Measurements from ENCODE around the gene ARID5B.

The ARID5B gene

GRCh38 chr10:61944410-61945147 is 43.1 kb downstream of the ARID5B start:
- Mint-ChIP-seq H3K27ac (peak overlapping the region; percentile 91), H3K4me3 (peak overlapping the region; percentile 48 to 67), H3K27me3 (no peaks in the 10 kb centered on the region), H3K4me1 (peaks cover 22 to 43% of the 10 kb centered on the region in 2 donors), H3K36me3 (peaks cover 41 to 72% of the 10 kb centered on the region in 2 donors), H3K9me3 (no peaks in the 10 kb centered on the region)
- DNase-seq (no peak), ATAC-seq (replicated peaks) (no peak)

- DNase-seq (no peak), ATAC-seq (replicated peaks) (no peak)
- H3K27me3 Mint-ChIP-seq: no peaks in the 10 kb centered on the region
- no peak overlapping the region for H3K27ac Mint-ChIP-seq
- H3K9me3 Mint-ChIP-seq: no peaks in the 10 kb centered on the region
- H3K4me1 Mint-ChIP-seq: peaks cover 25 to 40% of the 10 kb centered on the region in 2 donors
- no peak overlapping the region for H3K4me3 Mint-ChIP-seq
- peaks cover 44 to 71% of the 10 kb centered on the region in 2 donors for H3K36me3 Mint-ChIP-seq
Observed at GRCh38 chr10:61949687-61950086, 48.2 kb downstream of the ARID5B start.

- H3K4me1 Mint-ChIP-seq: peaks cover 26 to 44% of the 10 kb centered on the region in 2 donors
- no peaks in the 10 kb centered on the region for H3K9me3 Mint-ChIP-seq
- DNase-seq (no peak), ATAC-seq (replicated peaks) (no peak)
- peaks cover 46 to 75% of the 10 kb centered on the region in 2 donors for H3K36me3 Mint-ChIP-seq
- H3K27ac Mint-ChIP-seq: no peak overlapping the region
- no peak overlapping the region for H3K4me3 Mint-ChIP-seq
- no peaks in the 10 kb centered on the region for H3K27me3 Mint-ChIP-seq
Observed at GRCh38 chr10:61950449-61951143, 49.1 kb downstream of the ARID5B start.

GRCh38 chr10:61951144-61951483 is 49.6 kb downstream of the ARID5B start:
- DNase-seq (no peak), ATAC-seq (replicated peaks) (no peak)
- peaks cover 27 to 49% of the 10 kb centered on the region in 2 donors for H3K4me1 Mint-ChIP-seq
- H3K27ac Mint-ChIP-seq: peak overlapping the region; percentile 3
- H3K27me3 Mint-ChIP-seq: no peaks in the 10 kb centered on the region
- H3K4me3 Mint-ChIP-seq: no peak overlapping the region
- H3K9me3 Mint-ChIP-seq: no peaks in the 10 kb centered on the region
- H3K36me3 Mint-ChIP-seq: peaks cover 47 to 77% of the 10 kb centered on the region in 2 donors

DNA sequence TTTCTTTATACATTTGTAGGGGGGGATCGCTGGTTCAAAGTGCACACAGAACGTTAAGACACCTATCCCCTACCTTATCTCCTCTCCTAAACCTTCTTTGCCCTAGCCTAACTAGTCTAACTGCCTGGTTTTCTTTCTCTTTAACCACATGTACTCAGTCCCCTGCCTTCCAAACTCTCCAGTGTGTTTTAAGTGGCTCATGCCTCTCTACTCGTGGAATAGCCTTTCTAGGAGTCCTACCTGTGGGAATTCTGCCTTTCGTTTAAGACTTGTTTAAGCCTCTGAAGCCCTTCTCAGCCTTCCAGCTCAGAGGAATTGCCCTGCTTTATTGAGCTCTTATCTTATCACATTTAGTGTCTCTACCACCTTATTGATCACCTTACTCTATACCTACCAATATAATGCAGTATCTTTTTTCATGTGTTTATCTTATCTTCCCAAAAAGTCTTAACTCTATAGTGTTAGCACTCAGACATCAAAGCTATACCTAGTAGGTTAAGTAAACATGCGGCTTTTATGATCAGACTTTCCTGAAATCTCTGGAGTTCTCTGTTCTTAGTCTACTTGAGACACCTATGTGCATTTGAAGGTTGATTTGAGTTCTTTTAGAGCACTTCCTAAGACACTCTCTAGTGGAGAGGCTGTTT is 50.7 kb downstream of the ARID5B start:
- H3K4me3 Mint-ChIP-seq: peak overlapping the region in 1 of 2 donors; percentile 17
- peak overlapping the region; percentile 86 for H3K27ac Mint-ChIP-seq
- DNase-seq: no peak
- ATAC-seq (replicated peaks): no peak
- peaks cover 32 to 59% of the 10 kb centered on the region in 2 donors for H3K4me1 Mint-ChIP-seq
- no peaks in the 10 kb centered on the region for H3K9me3 Mint-ChIP-seq
- no peaks in the 10 kb centered on the region for H3K27me3 Mint-ChIP-seq
- H3K36me3 Mint-ChIP-seq: peaks cover 52 to 79% of the 10 kb centered on the region in 2 donors

GRCh38 chr10:61953183-61953582 is 51.7 kb downstream of the ARID5B start:
- H3K9me3 Mint-ChIP-seq: no peaks in the 10 kb centered on the region
- ATAC-seq (replicated peaks) (no peak), DNase-seq (no peak)
- peak overlapping the region; percentile 62 for H3K27ac Mint-ChIP-seq
- H3K27me3 Mint-ChIP-seq: no peaks in the 10 kb centered on the region
- no peak overlapping the region for H3K4me3 Mint-ChIP-seq
- peaks cover 56 to 79% of the 10 kb centered on the region in 2 donors for H3K36me3 Mint-ChIP-seq
- peaks cover 38 to 69% of the 10 kb centered on the region in 2 donors for H3K4me1 Mint-ChIP-seq

DNA sequence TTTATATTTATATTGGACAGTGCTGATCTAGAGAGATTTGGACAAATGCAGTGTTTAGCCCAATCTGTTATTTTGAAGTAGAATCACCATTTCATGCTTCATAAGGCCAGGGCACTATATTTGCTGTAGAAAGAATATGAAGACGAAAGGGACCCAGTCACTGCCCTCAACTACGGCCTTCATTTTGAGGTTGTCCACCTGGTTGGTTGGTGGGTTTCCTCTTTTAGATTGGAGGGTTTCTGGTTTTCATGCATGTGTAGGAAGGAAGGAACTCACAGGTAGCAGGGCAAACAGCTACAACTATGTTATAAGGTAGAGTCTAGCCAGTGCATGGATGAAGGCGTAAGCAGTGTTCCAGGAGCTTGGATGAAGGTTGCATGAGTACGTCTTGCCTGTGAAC is 56.3 kb downstream of the ARID5B start:
- peaks cover 44 to 87% of the 10 kb centered on the region in 2 donors for H3K4me1 Mint-ChIP-seq
- DNase-seq (no peak), ATAC-seq (replicated peaks) (no peak)
- H3K4me3 Mint-ChIP-seq: peak overlapping the region in 1 of 2 donors; percentile 32
- H3K9me3 Mint-ChIP-seq: no peaks in the 10 kb centered on the region
- H3K27me3 Mint-ChIP-seq: no peaks in the 10 kb centered on the region
- H3K27ac Mint-ChIP-seq: peak overlapping the region; percentile 74
- peaks cover 64 to 80% of the 10 kb centered on the region in 2 donors for H3K36me3 Mint-ChIP-seq

GRCh38 chr10:61958311-61958710 is 56.8 kb downstream of the ARID5B start:
- no peak for DNase-seq
- H3K4me1 Mint-ChIP-seq: peaks cover 45 to 87% of the 10 kb centered on the region in 2 donors
- H3K9me3 Mint-ChIP-seq: no peaks in the 10 kb centered on the region
- no peak for ATAC-seq (replicated peaks)
- H3K27me3 Mint-ChIP-seq: no peaks in the 10 kb centered on the region
- peaks cover 62 to 79% of the 10 kb centered on the region in 2 donors for H3K36me3 Mint-ChIP-seq
- peak overlapping the region; percentile 74 for H3K27ac Mint-ChIP-seq
- H3K4me3 Mint-ChIP-seq: peak overlapping the region in 1 of 2 donors; percentile 31

DNA sequence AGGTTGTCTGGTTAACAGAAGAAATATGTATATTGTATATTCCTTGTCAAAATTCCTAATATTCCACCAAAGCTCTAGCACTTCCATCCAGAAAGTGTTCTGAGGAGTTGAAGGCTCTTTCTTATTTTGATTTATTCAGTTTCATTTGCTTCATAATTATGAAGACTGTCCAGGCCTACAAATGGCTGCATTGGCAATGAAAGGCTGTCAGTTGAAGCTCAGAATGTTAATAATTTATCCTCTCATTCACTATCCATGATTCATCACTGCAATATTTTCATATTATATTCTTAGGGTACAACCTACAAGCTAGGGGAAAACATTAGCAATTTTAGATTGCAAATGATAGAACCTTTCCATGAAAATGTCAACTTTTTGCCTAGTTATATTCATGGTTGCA is 57.3 kb downstream of the ARID5B start:
- Mint-ChIP-seq H3K27ac (peak overlapping the region; percentile 59), H3K4me1 (peaks cover 46 to 88% of the 10 kb centered on the region in 2 donors), H3K4me3 (peak overlapping the region in 1 of 2 donors; percentile 31), H3K27me3 (no peaks in the 10 kb centered on the region), H3K9me3 (no peaks in the 10 kb centered on the region), H3K36me3 (peaks cover 63 to 79% of the 10 kb centered on the region in 2 donors)
- DNase-seq: no peak
- ATAC-seq (replicated peaks): no peak

- Mint-ChIP-seq H3K27me3 (no peaks in the 10 kb centered on the region), H3K4me3 (no peak overlapping the region), H3K9me3 (no peaks in the 10 kb centered on the region), H3K27ac (peak overlapping the region; percentile 76), H3K4me1 (peaks cover 48 to 93% of the 10 kb centered on the region in 2 donors), H3K36me3 (peaks cover 68 to 82% of the 10 kb centered on the region in 2 donors)
- ATAC-seq (replicated peaks) (no peak), DNase-seq (no peak)
Observed at GRCh38 chr10:61959814-61960213, 58.3 kb downstream of the ARID5B start.

GRCh38 chr10:61960396-61961120 is 59.1 kb downstream of the ARID5B start:
- Mint-ChIP-seq H3K36me3 (peaks cover 64 to 74% of the 10 kb centered on the region in 2 donors), H3K4me3 (peak overlapping the region in 1 of 2 donors; percentile 25), H3K4me1 (peaks cover 44 to 87% of the 10 kb centered on the region in 2 donors), H3K27ac (peak overlapping the region; percentile 87), H3K9me3 (no peaks in the 10 kb centered on the region), H3K27me3 (no peaks in the 10 kb centered on the region)
- no peak for DNase-seq
- no peak for ATAC-seq (replicated peaks)

DNA sequence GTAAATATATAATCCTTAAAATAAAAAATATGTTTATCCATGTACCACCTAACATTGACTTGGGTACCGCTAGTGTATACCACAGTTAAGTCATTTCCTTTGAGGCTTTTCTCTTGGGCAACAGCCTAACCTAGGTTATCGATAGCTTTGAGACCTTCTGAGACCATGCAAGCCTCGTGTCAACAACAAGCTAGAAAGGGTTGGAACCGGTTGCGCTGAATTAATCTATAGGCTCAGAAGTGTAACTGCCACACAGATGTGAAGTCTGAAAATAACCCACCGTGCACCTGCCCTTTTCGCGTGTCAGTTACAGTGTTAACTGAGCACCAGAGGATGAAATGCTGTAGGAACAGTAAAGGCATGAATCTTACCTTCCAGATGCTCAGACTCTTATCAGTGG is 59.8 kb downstream of the ARID5B start:
- Mint-ChIP-seq H3K36me3 (peaks cover 63 to 75% of the 10 kb centered on the region in 2 donors), H3K27me3 (no peaks in the 10 kb centered on the region), H3K4me1 (peaks cover 43 to 82% of the 10 kb centered on the region in 2 donors), H3K9me3 (no peaks in the 10 kb centered on the region), H3K4me3 (peak overlapping the region; percentile 2 to 39), H3K27ac (peak overlapping the region; percentile 93)
- ATAC-seq (replicated peaks) (peak; percentile 56 to 77), DNase-seq (peak; percentile 37)

GRCh38 chr10:61962971-61963370 is 61.5 kb downstream of the ARID5B start:
- Mint-ChIP-seq H3K4me3 (peak overlapping the region; percentile 41 to 47), H3K9me3 (no peaks in the 10 kb centered on the region), H3K4me1 (peaks cover 44 to 81% of the 10 kb centered on the region in 2 donors), H3K27ac (peak overlapping the region; percentile 95), H3K36me3 (peaks cover 66 to 77% of the 10 kb centered on the region in 2 donors), H3K27me3 (no peaks in the 10 kb centered on the region)
- no peak for ATAC-seq (replicated peaks)
- DNase-seq: no peak

GRCh38 chr10:61963669-61964058 is 62.2 kb downstream of the ARID5B start:
- Mint-ChIP-seq H3K9me3 (no peaks in the 10 kb centered on the region), H3K27ac (peak overlapping the region; percentile 95), H3K4me1 (peaks cover 43 to 80% of the 10 kb centered on the region in 2 donors), H3K4me3 (peak overlapping the region; percentile 19 to 74), H3K36me3 (peaks cover 66 to 77% of the 10 kb centered on the region in 2 donors), H3K27me3 (no peaks in the 10 kb centered on the region)
- ATAC-seq (replicated peaks) (no peak), DNase-seq (no peak)

Data from stimulated activated naive B cell treated with anti-CD40 and anti-IgM and Interleukin-4, amounts not matched to agents 10 μg/mL and 1 μg/mL and 100 μg/mL, for 72 hours (primary cell).